HepG2 (cell line): Measurements from ENCODE around the gene CDC26. TPM values are rescaled to one million over a fixed set of nuclear protein-coding genes. Genes with fewer than 3 reads are reported as not detected.

ENCODE experiments used
- ATAC-seq: fragments of 200-7000 bp; cut with Tn5 transposase; 3 replicates; pipeline ENCODE4 v1.9.1; 2020; ENCODE audit warnings: mild to moderate bottlenecking, moderate library complexity
- BruUV-seq: library from RNA; stranded (reverse); fragments of 400-500 nt; replicated peaks from 2 replicates; lab custom pipeline; 2021; lab: Mats Ljungman, UMichigan
- CTCF ChIA-PET: fragments of 300-600 bp; formaldehyde crosslinking; extraction: SDS; loops from one replicate; lab custom pipeline; 2021; ENCODE audit warnings: low total read pairs, inconsistent platforms, low intra/inter-chr PET ratio; lab: Yijun Ruan, JAX
- POLR2A ChIA-PET: fragments of 350-600 bp; sonication (Branson Sonifier 250); formaldehyde crosslinking; loops from one replicate; lab custom pipeline; 2020; ENCODE audit warnings: antibody characterized with exemption, inconsistent platforms; lab: Yijun Ruan, JAX
- DNase-seq: peaks from one replicate; pipeline ENCODE4 v3.0.0-alpha.2; 2015; ENCODE audit warnings: low spot score
- FAIRE-seq: peaks from 3 replicates; lab custom pipeline; 2011; peaks lifted over from hg19 to GRCh38; lab: Jason Lieb, UNC
- H2AFZ ChIP-seq: one replicate; pipeline ENCODE4 v1.6.1; 2011; ENCODE audit warnings: low read length, inconsistent platforms
- H3K27ac ChIP-seq: fragments of 300-600 bp; 3 replicates; pipeline ENCODE4 v1.8.0; 2011; ENCODE audit warnings: mixed run types, mild to moderate bottlenecking, mixed read lengths, low read length, inconsistent platforms; ENCODE audit not compliant: insufficient read depth; ENCODE audit errors: extremely low read length
- H3K27me3 ChIP-seq, 2 experiments: fragments of 200-600 bp in 1 of 2; 2 replicates in 1 of 2; 3 replicates in 1 of 2; pipeline versions ENCODE4 v1.6.0 to v1.8.0; 2011; ENCODE audit warnings: low read length in 2 of 2, mild to moderate bottlenecking in 2 of 2, moderate library complexity in 2 of 2, inconsistent platforms in 1 of 2; ENCODE audit not compliant: insufficient read depth in 2 of 2, control insufficient read depth in 1 of 2
- H3K36me3 ChIP-seq, 2 experiments: fragments of 200-600 bp in 1 of 2; replicated peaks in 1 of 2; 2 replicates in 1 of 2; 3 replicates in 1 of 2; pipeline versions ENCODE4 v1.5.1 to v1.8.0; 2011; ENCODE audit warnings: low read length in 2 of 2, inconsistent platforms in 1 of 2; ENCODE audit not compliant: insufficient read depth in 2 of 2, control insufficient read depth in 1 of 2
- H3K4me1 ChIP-seq: 2 replicates; pipeline ENCODE4 v1.5.1; 2012; ENCODE audit warnings: low read length, inconsistent platforms; ENCODE audit not compliant: insufficient read depth
- H3K4me2 ChIP-seq: 2 replicates; pipeline ENCODE4 v1.6.0; 2011; ENCODE audit warnings: low read depth, low read length, inconsistent platforms
- H3K4me3 ChIP-seq, 3 experiments: fragments of 200-600 bp in 1 of 3; sonication (generic), shearing (Covaris generic) in 1 of 3; replicated peaks in 1 of 3; 2 replicates each; pipeline ENCODE4 v1.5.1; 2011 to 2016; ENCODE audit warnings: low read length in 3 of 3, inconsistent platforms in 2 of 3, low read depth in 2 of 3, mild to moderate bottlenecking in 2 of 3, control low read depth in 1 of 3, mixed read lengths in 1 of 3; ENCODE audit not compliant: insufficient read depth in 1 of 3
- H3K79me2 ChIP-seq: one replicate; pipeline ENCODE4 v1.6.1; 2011; ENCODE audit warnings: low read length, inconsistent platforms; ENCODE audit not compliant: insufficient read depth
- H3K9ac ChIP-seq: 2 replicates; pipeline ENCODE4 v1.6.0; 2011; ENCODE audit warnings: mild to moderate bottlenecking, low read depth, low read length, inconsistent platforms; ENCODE audit not compliant: insufficient read depth
- H3K9me3 ChIP-seq: 2 replicates; pipeline ENCODE4 v1.5.1; 2012; ENCODE audit warnings: mild to moderate bottlenecking, low read length
- H4K20me1 ChIP-seq: 2 replicates; pipeline ENCODE4 v1.6.0; 2011; ENCODE audit warnings: inconsistent platforms, mild to moderate bottlenecking, low read length, moderate library complexity; ENCODE audit not compliant: insufficient read depth
- ESRRA ChIP-seq: sonication (generic); formaldehyde crosslinking; IDR thresholded peaks from 2 replicates; pipeline ENCODE4 v1.5.1; 2020; ENCODE audit warnings: mild to moderate bottlenecking, low read depth, missing genetic modification reagents
- HNRNPK ChIP-seq: fragments of 200-400 bp; formaldehyde crosslinking; IDR thresholded peaks from 2 replicates; pipeline ENCODE4 v1.6.1; 2018; ENCODE audit warnings: low read length, low read depth, moderate library complexity, mild to moderate bottlenecking; ENCODE audit not compliant: poor library complexity, severe bottlenecking
- NCOR1 ChIP-seq: fragments of 200-600 bp; sonication (generic); IDR thresholded peaks from 2 replicates; pipeline ENCODE4 v1.7.0; 2017; ENCODE audit warnings: antibody characterized with exemption, low read length, borderline replicate concordance
- NKX3-1 ChIP-seq: sonication (generic); formaldehyde crosslinking; IDR thresholded peaks from 2 replicates; pipeline ENCODE4 v1.5.0; 2020; ENCODE audit warnings: missing genetic modification reagents
- RARG ChIP-seq: sonication (generic); formaldehyde crosslinking; IDR thresholded peaks from 2 replicates; pipeline ENCODE4 v1.4.0; 2020; ENCODE audit warnings: low read depth, mild to moderate bottlenecking, missing genetic modification reagents
- RXRA ChIP-seq: sonication (generic); formaldehyde crosslinking; IDR thresholded peaks from 2 replicates; pipeline ENCODE4 v1.5.1; 2020; ENCODE audit warnings: missing genetic modification reagents
- YY1 ChIP-seq: IDR thresholded peaks from 2 replicates; pipeline ENCODE4 v1.6.1; 2011; ENCODE audit warnings: low read length, low read depth, moderate library complexity, mild to moderate bottlenecking; ENCODE audit not compliant: insufficient read depth, insufficient replicate concordance
- ZFP36L2 ChIP-seq: sonication (generic); formaldehyde crosslinking; IDR thresholded peaks from 2 replicates; pipeline ENCODE4 v1.4.0; 2020; ENCODE audit warnings: missing genetic modification reagents
- ZHX2 ChIP-seq, 2 experiments: sonication (generic) in 1 of 2; formaldehyde crosslinking in 1 of 2; IDR thresholded peaks; 2 replicates each; pipeline versions ENCODE4 v1.6.1 to v1.9.0; 2014 to 2022; ENCODE audit warnings: antibody characterized with exemption in 1 of 2, borderline replicate concordance in 1 of 2, inconsistent platforms in 1 of 2, low read depth in 1 of 2, missing genetic modification reagents in 1 of 2
- WGBS: methylation state at CpG from one replicate; pipeline ENCODE4 v1.1.6; 2017; ENCODE audit warnings: low lambda C conversion rate; 5-methylcytosine and 5-hydroxymethylcytosine counted together
- in situ Hi-C: cut with HindIII; loops from 2 replicates; pipeline ENCODE4 v1.10.0; 2017; ENCODE audit warnings: low pct_unique_long_range_greater_than_20kb; ENCODE audit not compliant: extremely low pct_ligation_motif_present
- intact Hi-C: fragments of 100-400 bp; cut with micrococcal nuclease; formaldehyde crosslinking; loops from one replicate; pipeline ENCODE4 v1.10.0; 2022; ENCODE audit not compliant: unreplicated experiment
- polyA plus RNA-seq, 8 experiments: library from polyadenylated mRNA; depleted of rRNA in 3 of 8; stranded (reverse) in 7 of 8; unstranded in 1 of 8; fragments of >200 nt; fragmentation: Illumina TruSeq in 4 of 8; extraction: Trizol in 4 of 8; gene quantifications; 2 replicates each; pipeline versions ENCODE4 v1.2.1 to v1.2.3, GENCODE V29; 2011 to 2016; ENCODE audit warnings: low read depth in 4 of 8, missing spikeins in 1 of 8, mixed read lengths in 1 of 8; ENCODE audit not compliant: insufficient read depth in 1 of 8
- total RNA-seq, 5 experiments: library from RNA; depleted of rRNA; stranded (reverse); fragments of >200 nt; fragmentation: Illumina TruSeq; extraction: Trizol; gene quantifications; 2 replicates each; pipeline ENCODE4 v1.2.3, GENCODE V29; 2016; ENCODE audit warnings: low read depth in 1 of 5
- TF ChIP-seq, protein P1 (sequence below): sonication (generic); formaldehyde crosslinking; IDR thresholded peaks from 2 replicates; pipeline ENCODE4 v1.8.0; 2023; ENCODE audit warnings: mild to moderate bottlenecking, missing genetic modification reagents

CDC26 gene
- total and polyA plus RNA-seq, 2 of the 13 experiments (the other 11 are each of a cell fraction or from before 2014, with no cell fraction given) = 26.6 to 57.9 TPM

- no peak for ATAC-seq
- H3K79me2 ChIP-seq = no peaks in the 10 kb centered on the region
- H3K4me1 ChIP-seq = peaks cover 18% of the 10 kb centered on the region
- no peak overlapping the region for H3K27ac ChIP-seq
- 79% methylated on average over 3 of the region's 3 CpGs for WGBS
- H3K4me2 ChIP-seq = no peak overlapping the region
- no peaks in the 10 kb centered on the region for H3K9me3 ChIP-seq
- H4K20me1 ChIP-seq = no peaks in the 10 kb centered on the region
- ChIA-PET POLR2A (interaction anchor here (1.3 kb wide), 1 partner anchor 9 kb away, joined by 4 read pairs; no protein-coding TSS in a partner anchor), CTCF (no interaction called here)
- in situ Hi-C loops (no loop called here), intact Hi-C loops (no loop called here)
- no peak overlapping the region for H2AFZ ChIP-seq
- BruUV-seq = no TSS peak
- peaks cover 11 to 44% of the 10 kb centered on the region in 2 experiments for H3K36me3 ChIP-seq
- no peak for FAIRE-seq
- no peaks in the 10 kb centered on the region for H3K27me3 ChIP-seq
- TF ChIP-seq YY1 (no peak), HNRNPK (no peak), NCOR1 (no peak), RARG (CRISPR knock-in tag) (no peak), RXRA (CRISPR knock-in tag) (no peak), ZHX2 (IDR thresholded peaks at IDR 0.05; ENCODE audit: low read depth) (no peak), ZHX2 (CRISPR knock-in tag; IDR thresholded peaks at IDR 0.05; ENCODE audit: borderline replicate concordance) (no peak), NKX3-1 (no peak), ESRRA (no peak), ZFP36L2 (CRISPR knock-in tag) (no peak)
- TF ChIP-seq, protein P1, sequence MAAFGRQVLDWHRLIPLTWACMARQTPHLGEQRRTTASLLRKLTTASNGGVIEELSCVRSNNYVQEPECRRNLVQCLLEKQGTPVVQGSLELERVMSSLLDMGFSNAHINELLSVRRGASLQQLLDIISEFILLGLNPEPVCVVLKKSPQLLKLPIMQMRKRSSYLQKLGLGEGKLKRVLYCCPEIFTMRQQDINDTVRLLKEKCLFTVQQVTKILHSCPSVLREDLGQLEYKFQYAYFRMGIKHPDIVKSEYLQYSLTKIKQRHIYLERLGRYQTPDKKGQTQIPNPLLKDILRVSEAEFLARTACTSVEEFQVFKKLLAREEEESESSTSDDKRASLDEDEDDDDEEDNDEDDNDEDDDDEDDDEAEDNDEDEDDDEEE (CRISPR knock-in tag) = no peak
- no peak overlapping the region for H3K9ac ChIP-seq
- no peak for DNase-seq
- no peak overlapping the region for H3K4me3 ChIP-seq
Measured at GRCh38 chr9:113266174-113266573, 9.2 kb downstream of the CDC26 start.
